Lower leg skin (tissue), 3 donors: Measurements from ENCODE around the gene CMIP.

ENCODE experiments used
- POLR2A ChIP-seq, 2 donors: fragments of 450-650 bp; IDR thresholded peaks; one replicate each; pipeline ENCODE4 v1.6.1; 2016 to 2017; ENCODE audit warnings: antibody characterized with exemption in 2 of 2, mild to moderate bottlenecking in 1 of 2, moderate library complexity in 1 of 2
- TF ChIP-seq, protein P1 (sequence below), 3 donors: fragments of 450-650 bp; IDR thresholded peaks; one replicate each; pipeline ENCODE4 v1.5.1; 2016; ENCODE audit warnings: antibody characterized with exemption in 3 of 3, mild to moderate bottlenecking in 3 of 3, moderate library complexity in 2 of 3

DNA sequence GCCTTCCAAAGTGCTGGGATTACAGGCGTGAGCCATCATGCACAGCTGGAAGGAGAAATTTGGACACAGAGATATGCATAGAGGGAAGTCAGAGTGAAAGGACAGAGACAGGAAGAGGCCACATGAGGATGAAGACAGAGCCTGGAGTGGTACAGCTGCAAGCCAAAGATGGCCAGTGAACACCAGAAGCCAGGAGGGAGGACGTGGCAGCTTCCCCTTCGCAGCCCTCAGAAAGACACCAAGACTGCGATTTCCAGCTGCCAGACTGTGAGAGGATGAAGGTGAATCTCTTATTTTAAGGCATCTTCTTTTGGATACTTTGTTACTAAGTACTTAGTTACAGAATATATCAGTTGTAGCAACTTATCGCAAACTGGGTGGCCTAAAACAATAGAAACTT is 274.0 kb downstream of the CMIP start:
- TF ChIP-seq, protein P1, sequence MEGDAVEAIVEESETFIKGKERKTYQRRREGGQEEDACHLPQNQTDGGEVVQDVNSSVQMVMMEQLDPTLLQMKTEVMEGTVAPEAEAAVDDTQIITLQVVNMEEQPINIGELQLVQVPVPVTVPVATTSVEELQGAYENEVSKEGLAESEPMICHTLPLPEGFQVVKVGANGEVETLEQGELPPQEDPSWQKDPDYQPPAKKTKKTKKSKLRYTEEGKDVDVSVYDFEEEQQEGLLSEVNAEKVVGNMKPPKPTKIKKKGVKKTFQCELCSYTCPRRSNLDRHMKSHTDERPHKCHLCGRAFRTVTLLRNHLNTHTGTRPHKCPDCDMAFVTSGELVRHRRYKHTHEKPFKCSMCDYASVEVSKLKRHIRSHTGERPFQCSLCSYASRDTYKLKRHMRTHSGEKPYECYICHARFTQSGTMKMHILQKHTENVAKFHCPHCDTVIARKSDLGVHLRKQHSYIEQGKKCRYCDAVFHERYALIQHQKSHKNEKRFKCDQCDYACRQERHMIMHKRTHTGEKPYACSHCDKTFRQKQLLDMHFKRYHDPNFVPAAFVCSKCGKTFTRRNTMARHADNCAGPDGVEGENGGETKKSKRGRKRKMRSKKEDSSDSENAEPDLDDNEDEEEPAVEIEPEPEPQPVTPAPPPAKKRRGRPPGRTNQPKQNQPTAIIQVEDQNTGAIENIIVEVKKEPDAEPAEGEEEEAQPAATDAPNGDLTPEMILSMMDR (IDR thresholded peaks at IDR 0.05), result no peak
- no peak for TF ChIP-seq POLR2A (IDR thresholded peaks at IDR 0.05)
